Measurements from ENCODE around the gene SYT3.

SYT3 gene

DNA sequence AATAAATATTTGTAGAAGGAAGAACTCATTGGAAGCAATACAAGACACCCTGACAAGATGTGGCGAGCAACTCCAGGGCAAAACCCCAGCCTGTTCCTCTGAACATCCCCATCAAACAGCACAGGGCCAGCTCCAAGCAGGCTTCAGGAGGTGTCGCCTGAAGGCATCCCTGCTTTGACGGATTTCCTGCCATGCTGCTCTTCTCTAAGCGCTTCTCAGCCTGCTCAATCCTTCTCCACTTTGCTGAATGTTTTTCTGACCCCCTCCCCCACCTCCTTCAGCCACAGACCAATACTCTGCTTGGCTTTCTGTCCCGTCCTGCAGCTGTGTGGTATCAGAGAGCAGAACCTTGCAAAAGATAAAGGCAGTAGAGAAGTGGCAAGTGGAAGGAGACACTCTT lies 38.0 kb upstream of the SYT3 start:
- CTCF ChIA-PET, result interaction anchor here (0.8 kb wide), 1 partner anchor 8 kb away, joined by 6 read pairs; no protein-coding TSS in a partner anchor
- Histone ChIP-seq H3K27ac (ENCODE audit: extremely low read depth, low read depth, low read length) (no peak overlapping the region), H3K36me3 (ENCODE audit: control insufficient read depth in 2 of 2, insufficient read depth in 1 of 2, low read length in 2 of 2) (no peaks in the 10 kb centered on the region; a peak in 1 of 3 replicates), H3K9me3 (ENCODE audit: control insufficient read depth, insufficient read depth, low read depth, low read length) (no peaks in the 10 kb centered on the region), H3K4me1 (ENCODE audit: control insufficient read depth, insufficient read depth, low read length) (no peaks in the 10 kb centered on the region), H3K4me3 (ENCODE audit: low read depth, low read length) (no peak overlapping the region)
- POLR2A ChIA-PET, result no interaction called here
- no peak for TF ChIP-seq ZNF19 (tag by site-specific recombination; IDR thresholded peaks at IDR 0.05; ENCODE audit: low read depth)
- TF ChIP-seq ZNF501 (tag by site-specific recombination; IDR thresholded peaks at IDR 0.05), result no peak
- TF ChIP-seq OSR2 (tag by site-specific recombination; IDR thresholded peaks at IDR 0.05), result no peak
- no peak for TF ChIP-seq PRDM1 (tag by site-specific recombination; IDR thresholded peaks at IDR 0.05)

- no peak overlapping the region for H3K27ac ChIP-seq (ENCODE audit: extremely low read depth, low read depth, low read length)
- ChIA-PET CTCF (interaction anchor here (0.7 kb wide), 2 partner anchors 143 to 163 kb away, joined by 3 to 4 read pairs; no protein-coding TSS in a partner anchor), POLR2A (no interaction called here)
- no peaks in the 10 kb centered on the region for H3K9me3 ChIP-seq (ENCODE audit: control insufficient read depth, insufficient read depth, low read depth, low read length)
- no peaks in the 10 kb centered on the region; a peak in 1 of 3 replicates for H3K36me3 ChIP-seq (ENCODE audit: control insufficient read depth in 2 of 2, insufficient read depth in 1 of 2, low read length in 2 of 2)
- no peaks in the 10 kb centered on the region for H3K4me1 ChIP-seq (ENCODE audit: control insufficient read depth, insufficient read depth, low read length)
- TF ChIP-seq, protein P1, sequence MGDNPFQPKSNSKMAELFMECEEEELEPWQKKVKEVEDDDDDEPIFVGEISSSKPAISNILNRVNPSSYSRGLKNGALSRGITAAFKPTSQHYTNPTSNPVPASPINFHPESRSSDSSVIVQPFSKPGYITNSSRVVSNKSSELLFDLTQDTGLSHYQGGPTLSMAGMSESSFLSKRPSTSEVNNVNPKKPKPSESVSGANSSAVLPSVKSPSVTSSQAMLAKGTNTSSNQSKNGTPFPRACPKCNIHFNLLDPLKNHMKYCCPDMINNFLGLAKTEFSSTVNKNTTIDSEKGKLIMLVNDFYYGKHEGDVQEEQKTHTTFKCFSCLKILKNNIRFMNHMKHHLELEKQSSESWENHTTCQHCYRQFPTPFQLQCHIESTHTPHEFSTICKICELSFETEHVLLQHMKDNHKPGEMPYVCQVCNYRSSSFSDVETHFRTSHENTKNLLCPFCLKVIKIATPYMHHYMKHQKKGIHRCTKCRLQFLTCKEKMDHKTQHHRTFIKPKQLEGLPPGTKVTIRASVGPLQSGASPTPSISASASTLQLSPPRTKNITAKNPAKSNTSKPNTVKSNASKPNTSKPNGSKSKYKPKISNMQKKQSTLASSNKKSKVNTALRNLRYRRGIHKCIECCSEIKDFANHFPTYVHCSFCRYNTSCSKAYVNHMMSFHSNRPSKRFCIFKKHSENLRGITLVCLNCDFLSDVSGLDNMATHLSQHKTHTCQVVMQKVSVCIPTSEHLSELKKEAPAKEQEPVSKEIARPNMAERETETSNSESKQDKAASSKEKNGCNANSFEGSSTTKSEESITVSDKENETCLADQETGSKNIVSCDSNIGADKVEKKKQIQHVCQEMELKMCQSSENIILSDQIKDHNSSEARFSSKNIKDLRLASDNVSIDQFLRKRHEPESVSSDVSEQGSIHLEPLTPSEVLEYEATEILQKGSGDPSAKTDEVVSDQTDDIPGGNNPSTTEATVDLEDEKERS (tag by site-specific recombination; IDR thresholded peaks at IDR 0.05), result peak; percentile 88
- TF ChIP-seq, protein P2, sequence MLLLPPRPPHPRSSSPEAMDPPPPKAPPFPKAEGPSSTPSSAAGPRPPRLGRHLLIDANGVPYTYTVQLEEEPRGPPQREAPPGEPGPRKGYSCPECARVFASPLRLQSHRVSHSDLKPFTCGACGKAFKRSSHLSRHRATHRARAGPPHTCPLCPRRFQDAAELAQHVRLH (tag by site-specific recombination; IDR thresholded peaks at IDR 0.05), result 0 out of 2 replicates have a peak, but pooled peaks have one; percentile 36
- no peak for TF ChIP-seq ZNF324 (tag by site-specific recombination; IDR thresholded peaks at IDR 0.05)
- no peak overlapping the region for H3K4me3 ChIP-seq (ENCODE audit: low read depth, low read length)
Measured at GRCh38 chr19:50676625-50677197, 37.0 kb upstream of the SYT3 start.

DNA sequence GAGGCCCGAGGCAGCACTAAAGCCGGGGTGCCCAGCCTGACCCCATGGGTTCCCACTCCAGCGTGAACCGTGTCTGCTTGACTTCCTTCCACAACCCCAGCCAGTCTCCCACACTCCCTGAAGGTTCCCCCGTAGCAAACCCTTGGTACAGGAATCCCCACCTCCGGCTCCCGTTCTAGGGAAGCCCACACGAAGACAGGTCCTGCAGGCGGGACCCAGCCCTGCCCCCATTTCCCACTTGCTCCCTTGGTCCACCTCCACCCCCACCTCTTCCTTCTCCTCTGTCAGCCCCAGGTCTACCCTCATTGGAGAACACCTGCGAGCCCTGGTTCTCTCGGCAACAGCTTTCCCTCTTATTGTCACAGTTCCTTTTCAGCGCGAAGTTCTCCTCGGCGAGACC lies 33.4 kb upstream of the SYT3 start:
- ChIA-PET POLR2A (no interaction called here), CTCF (interaction anchor here (0.6 kb wide), 1 partner anchor 216 kb away, joined by 3 read pairs; no protein-coding TSS in a partner anchor)
- no peak overlapping the region for H3K27ac ChIP-seq (ENCODE audit: extremely low read depth, low read depth, low read length)
- H3K4me1 ChIP-seq (ENCODE audit: control insufficient read depth, insufficient read depth, low read length), result no peaks in the 10 kb centered on the region
- H3K4me3 ChIP-seq (ENCODE audit: low read depth, low read length), result no peak overlapping the region
- H3K9me3 ChIP-seq (ENCODE audit: control insufficient read depth, insufficient read depth, low read depth, low read length), result no peaks in the 10 kb centered on the region
- TF ChIP-seq ZNF121 (tag by site-specific recombination; IDR thresholded peaks at IDR 0.05) (no peak), EGR2 (tag by site-specific recombination; IDR thresholded peaks at IDR 0.05; ENCODE audit: low read depth) (peak; percentile 76), ZFHX2 (tag by site-specific recombination; conservative IDR thresholded peaks at IDR 0.05) (peak; percentile 60)
- no peaks in the 10 kb centered on the region for H3K36me3 ChIP-seq (ENCODE audit: control insufficient read depth in 2 of 2, insufficient read depth in 1 of 2, low read length in 2 of 2)

DNA sequence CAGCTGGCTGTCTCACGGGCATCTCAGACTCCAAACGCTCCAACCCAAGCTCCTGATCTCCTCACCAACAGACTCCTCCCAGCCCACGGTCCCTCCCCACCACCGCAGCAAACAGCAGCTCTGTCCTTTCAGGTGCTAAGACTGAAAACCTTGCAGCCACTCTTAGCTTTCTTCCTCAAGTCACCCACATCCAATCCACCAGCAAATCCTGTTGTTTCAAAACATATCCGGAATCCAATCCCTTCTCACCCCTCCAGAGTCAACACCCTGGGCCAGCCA lies 30.4 kb upstream of the SYT3 start:
- Histone ChIP-seq H3K36me3 (ENCODE audit: control insufficient read depth in 2 of 2, insufficient read depth in 1 of 2, low read length in 2 of 2) (no peaks in the 10 kb centered on the region), H3K4me1 (ENCODE audit: control insufficient read depth, insufficient read depth, low read length) (no peaks in the 10 kb centered on the region), H3K9me3 (ENCODE audit: control insufficient read depth, insufficient read depth, low read depth, low read length) (no peaks in the 10 kb centered on the region), H3K4me3 (ENCODE audit: low read depth, low read length) (no peak overlapping the region), H3K27ac (ENCODE audit: extremely low read depth, low read depth, low read length) (no peak overlapping the region)
- ChIA-PET CTCF (interaction anchor here (0.6 to 2.5 kb wide), 31 partner anchors 7 to 1427 kb away, joined by 3 to 18 read pairs (median 5); no protein-coding TSS in a partner anchor), POLR2A (interaction anchor here (1.0 to 2.0 kb wide), 2 partner anchors 10 to 12 kb away, joined by 3 to 6 read pairs; no protein-coding TSS in a partner anchor)
- TF ChIP-seq TSHZ1 (tag by site-specific recombination; IDR thresholded peaks at IDR 0.05; ENCODE audit: borderline replicate concordance), result no peak
- no peak for TF ChIP-seq ZNF473 (tag by site-specific recombination; IDR thresholded peaks at IDR 0.05)
- TF ChIP-seq ZNF121 (tag by site-specific recombination; IDR thresholded peaks at IDR 0.05), result no peak
- no peak for TF ChIP-seq ZFP3 (tag by site-specific recombination; IDR thresholded peaks at IDR 0.05; ENCODE audit: low read depth)
- TF ChIP-seq ZNF677 (tag by site-specific recombination; IDR thresholded peaks at IDR 0.05), result no peak
- TF ChIP-seq ZNF292 (tag by site-specific recombination; IDR thresholded peaks at IDR 0.05; ENCODE audit: borderline replicate concordance, low read depth), result no peak
- TF ChIP-seq, protein P3, sequence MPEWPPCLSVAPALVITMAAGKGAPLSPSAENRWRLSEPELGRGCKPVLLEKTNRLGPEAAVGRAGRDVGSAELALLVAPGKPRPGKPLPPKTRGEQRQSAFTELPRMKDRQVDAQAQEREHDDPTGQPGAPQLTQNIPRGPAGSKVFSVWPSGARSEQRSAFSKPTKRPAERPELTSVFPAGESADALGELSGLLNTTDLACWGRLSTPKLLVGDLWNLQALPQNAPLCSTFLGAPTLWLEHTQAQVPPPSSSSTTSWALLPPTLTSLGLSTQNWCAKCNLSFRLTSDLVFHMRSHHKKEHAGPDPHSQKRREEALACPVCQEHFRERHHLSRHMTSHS (tag by site-specific recombination; IDR thresholded peaks at IDR 0.05), result no peak
- TF ChIP-seq ZNF596 (tag by site-specific recombination; IDR thresholded peaks at IDR 0.05), result no peak
- TF ChIP-seq ZNF621 (tag by site-specific recombination; IDR thresholded peaks at IDR 0.05), result no peak

Measured in HEK293 (cell line).